WTC11 (cell line): ENCODE data around the gene CLP1.

Experiments
- ATF1 ChIP-seq: sonication (generic); formaldehyde crosslinking; IDR thresholded peaks from 2 replicates; pipeline ENCODE4 v1.8.1; 2023; ENCODE audit warnings: mild to moderate bottlenecking, moderate library complexity, missing genetic modification reagents
- ESRRA ChIP-seq: sonication (generic); formaldehyde crosslinking; IDR thresholded peaks from 2 replicates; pipeline ENCODE4 v1.8.1; 2022; ENCODE audit warnings: mild to moderate bottlenecking, missing genetic modification reagents, borderline replicate concordance
- GABPB1 ChIP-seq: sonication (generic); formaldehyde crosslinking; IDR thresholded peaks from 2 replicates; pipeline ENCODE4 v1.8.1; 2023; ENCODE audit warnings: mild to moderate bottlenecking, missing genetic modification reagents
- JUN ChIP-seq: sonication (generic); formaldehyde crosslinking; IDR thresholded peaks from 2 replicates; pipeline ENCODE4 v1.8.0; 2023; ENCODE audit warnings: mild to moderate bottlenecking, missing genetic modification reagents
- NFYB ChIP-seq: sonication (generic); formaldehyde crosslinking; conservative IDR thresholded peaks from 2 replicates; pipeline ENCODE4 v1.8.0; 2022; ENCODE audit warnings: low read depth, missing genetic modification reagents
- NR3C1 ChIP-seq: sonication (generic); formaldehyde crosslinking; conservative IDR thresholded peaks from 2 replicates; pipeline ENCODE4 v1.8.1; 2023; ENCODE audit warnings: low read depth, mild to moderate bottlenecking, missing genetic modification reagents
- ZNF121 ChIP-seq: sonication (generic); formaldehyde crosslinking; IDR thresholded peaks from 2 replicates; pipeline ENCODE4 v1.8.0; 2023; ENCODE audit warnings: missing genetic modification reagents
- ZNF396 ChIP-seq: fragments of 250-450 bp; sonication (Bioruptor Pico); IDR thresholded peaks from 2 replicates; pipeline ENCODE4 v1.8.0; 2021; ENCODE audit warnings: mild to moderate bottlenecking, moderate library complexity, borderline replicate concordance
- TF ChIP-seq, protein P1 (sequence below): sonication (generic); formaldehyde crosslinking; IDR thresholded peaks from 2 replicates; pipeline ENCODE4 v1.8.1; 2022; ENCODE audit warnings: low read depth, missing genetic modification reagents, borderline replicate concordance
- TF ChIP-seq, protein P2 (sequence below): fragments of 200-600 bp; IDR thresholded peaks from 2 replicates; pipeline ENCODE4 v1.8.0; 2022; ENCODE audit warnings: antibody characterized with exemption
- TF ChIP-seq, protein P3 (sequence below): sonication (generic); formaldehyde crosslinking; IDR thresholded peaks from 2 replicates; pipeline ENCODE4 v1.8.1; 2023; ENCODE audit warnings: mild to moderate bottlenecking, missing genetic modification reagents, moderate library complexity
- TF ChIP-seq, protein P4 (sequence below): sonication (generic); formaldehyde crosslinking; IDR thresholded peaks from 2 replicates; pipeline ENCODE4 v1.8.1; 2023; ENCODE audit warnings: mild to moderate bottlenecking, missing genetic modification reagents
- TF ChIP-seq, protein P5 (sequence below): sonication (generic); formaldehyde crosslinking; IDR thresholded peaks from 2 replicates; pipeline ENCODE4 v1.8.0; 2022; ENCODE audit warnings: mild to moderate bottlenecking, missing genetic modification reagents

DNA sequence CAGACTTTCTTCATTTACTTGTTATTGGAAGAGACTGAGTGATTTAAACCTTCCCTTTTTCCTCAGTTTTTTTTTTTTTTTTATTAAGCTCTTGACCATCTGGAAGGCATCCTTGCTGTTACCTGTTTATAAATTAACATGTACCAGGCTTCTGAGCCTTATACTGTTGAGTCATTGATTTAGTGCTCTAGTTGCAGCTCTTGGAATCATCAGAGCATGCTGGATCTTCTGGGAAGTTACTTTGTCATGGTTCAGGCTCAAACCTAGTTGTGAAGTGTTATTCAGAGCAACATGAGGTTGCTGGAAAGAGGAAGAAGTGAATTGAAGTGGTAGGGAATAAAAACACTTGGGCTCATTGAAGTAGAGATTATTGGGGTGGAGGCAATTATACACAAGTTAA, 16.7 kb downstream of the CLP1 start:
- TF ChIP-seq, protein P1, sequence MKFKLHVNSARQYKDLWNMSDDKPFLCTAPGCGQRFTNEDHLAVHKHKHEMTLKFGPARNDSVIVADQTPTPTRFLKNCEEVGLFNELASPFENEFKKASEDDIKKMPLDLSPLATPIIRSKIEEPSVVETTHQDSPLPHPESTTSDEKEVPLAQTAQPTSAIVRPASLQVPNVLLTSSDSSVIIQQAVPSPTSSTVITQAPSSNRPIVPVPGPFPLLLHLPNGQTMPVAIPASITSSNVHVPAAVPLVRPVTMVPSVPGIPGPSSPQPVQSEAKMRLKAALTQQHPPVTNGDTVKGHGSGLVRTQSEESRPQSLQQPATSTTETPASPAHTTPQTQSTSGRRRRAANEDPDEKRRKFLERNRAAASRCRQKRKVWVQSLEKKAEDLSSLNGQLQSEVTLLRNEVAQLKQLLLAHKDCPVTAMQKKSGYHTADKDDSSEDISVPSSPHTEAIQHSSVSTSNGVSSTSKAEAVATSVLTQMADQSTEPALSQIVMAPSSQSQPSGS = no peak
- TF ChIP-seq GABPB1 (CRISPR knock-in tag) = no peak
- TF ChIP-seq, protein P2, sequence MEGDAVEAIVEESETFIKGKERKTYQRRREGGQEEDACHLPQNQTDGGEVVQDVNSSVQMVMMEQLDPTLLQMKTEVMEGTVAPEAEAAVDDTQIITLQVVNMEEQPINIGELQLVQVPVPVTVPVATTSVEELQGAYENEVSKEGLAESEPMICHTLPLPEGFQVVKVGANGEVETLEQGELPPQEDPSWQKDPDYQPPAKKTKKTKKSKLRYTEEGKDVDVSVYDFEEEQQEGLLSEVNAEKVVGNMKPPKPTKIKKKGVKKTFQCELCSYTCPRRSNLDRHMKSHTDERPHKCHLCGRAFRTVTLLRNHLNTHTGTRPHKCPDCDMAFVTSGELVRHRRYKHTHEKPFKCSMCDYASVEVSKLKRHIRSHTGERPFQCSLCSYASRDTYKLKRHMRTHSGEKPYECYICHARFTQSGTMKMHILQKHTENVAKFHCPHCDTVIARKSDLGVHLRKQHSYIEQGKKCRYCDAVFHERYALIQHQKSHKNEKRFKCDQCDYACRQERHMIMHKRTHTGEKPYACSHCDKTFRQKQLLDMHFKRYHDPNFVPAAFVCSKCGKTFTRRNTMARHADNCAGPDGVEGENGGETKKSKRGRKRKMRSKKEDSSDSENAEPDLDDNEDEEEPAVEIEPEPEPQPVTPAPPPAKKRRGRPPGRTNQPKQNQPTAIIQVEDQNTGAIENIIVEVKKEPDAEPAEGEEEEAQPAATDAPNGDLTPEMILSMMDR = no peak
- no peak for TF ChIP-seq ESRRA (CRISPR knock-in tag)
- TF ChIP-seq, protein P3, sequence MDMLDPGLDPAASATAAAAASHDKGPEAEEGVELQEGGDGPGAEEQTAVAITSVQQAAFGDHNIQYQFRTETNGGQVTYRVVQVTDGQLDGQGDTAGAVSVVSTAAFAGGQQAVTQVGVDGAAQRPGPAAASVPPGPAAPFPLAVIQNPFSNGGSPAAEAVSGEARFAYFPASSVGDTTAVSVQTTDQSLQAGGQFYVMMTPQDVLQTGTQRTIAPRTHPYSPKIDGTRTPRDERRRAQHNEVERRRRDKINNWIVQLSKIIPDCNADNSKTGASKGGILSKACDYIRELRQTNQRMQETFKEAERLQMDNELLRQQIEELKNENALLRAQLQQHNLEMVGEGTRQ (CRISPR knock-in tag) = no peak
- no peak for TF ChIP-seq JUN (CRISPR knock-in tag)
- no peak for TF ChIP-seq ZNF121 (CRISPR knock-in tag)
- no peak for TF ChIP-seq NFYB (CRISPR knock-in tag)
- TF ChIP-seq ATF1 (CRISPR knock-in tag) = no peak
- TF ChIP-seq, protein P4, sequence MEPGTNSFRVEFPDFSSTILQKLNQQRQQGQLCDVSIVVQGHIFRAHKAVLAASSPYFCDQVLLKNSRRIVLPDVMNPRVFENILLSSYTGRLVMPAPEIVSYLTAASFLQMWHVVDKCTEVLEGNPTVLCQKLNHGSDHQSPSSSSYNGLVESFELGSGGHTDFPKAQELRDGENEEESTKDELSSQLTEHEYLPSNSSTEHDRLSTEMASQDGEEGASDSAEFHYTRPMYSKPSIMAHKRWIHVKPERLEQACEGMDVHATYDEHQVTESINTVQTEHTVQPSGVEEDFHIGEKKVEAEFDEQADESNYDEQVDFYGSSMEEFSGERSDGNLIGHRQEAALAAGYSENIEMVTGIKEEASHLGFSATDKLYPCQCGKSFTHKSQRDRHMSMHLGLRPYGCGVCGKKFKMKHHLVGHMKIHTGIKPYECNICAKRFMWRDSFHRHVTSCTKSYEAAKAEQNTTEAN (CRISPR knock-in tag) = no peak
- TF ChIP-seq, protein P5, sequence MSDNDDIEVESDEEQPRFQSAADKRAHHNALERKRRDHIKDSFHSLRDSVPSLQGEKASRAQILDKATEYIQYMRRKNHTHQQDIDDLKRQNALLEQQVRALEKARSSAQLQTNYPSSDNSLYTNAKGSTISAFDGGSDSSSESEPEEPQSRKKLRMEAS (CRISPR knock-in tag) = no peak
- TF ChIP-seq NR3C1 (CRISPR knock-in tag) = no peak
- no peak for TF ChIP-seq ZNF396 (CRISPR knock-in tag)
